Activated T-cell treated with anti-CD3 and anti-CD28 coated beads for 24 hours (primary cell): ENCODE data around the gene MRPL19.
A peak's percentile ranks its signal among the peaks of the same experiment; 100 is the strongest.
"Not testable (repeated sequence)": the region's sequence is repeated elsewhere in the genome, so short reads cannot be mapped to it uniquely, and the experiment has no call there.

Source experiments
- DNase-seq: peaks from one replicate; pipeline ENCODE4 v3.0.0-alpha.2; 2020; ENCODE audit warnings: low read depth

The MRPL19 gene

DNA sequence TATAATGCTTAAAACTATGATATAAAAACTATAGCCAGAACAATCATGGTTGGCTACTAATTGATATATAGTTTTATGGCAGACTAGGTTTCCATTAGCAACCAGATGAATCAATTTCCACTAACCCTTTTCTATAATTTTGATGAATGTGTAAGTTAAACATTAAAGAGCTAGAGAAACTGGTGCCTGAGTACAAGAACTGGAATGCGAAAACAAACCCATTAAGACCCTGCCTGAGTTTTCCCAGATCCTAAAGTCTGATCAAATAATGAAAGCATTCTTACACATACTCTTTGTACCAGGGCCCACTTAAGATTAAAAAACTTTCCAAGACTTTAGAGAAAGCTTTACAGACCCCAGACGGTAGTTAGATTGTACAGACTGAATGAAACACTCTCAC is 21.3 kb downstream of the MRPL19 start:
- DNase-seq = no peak

GRCh38 chr2:75675423-75675822 is 28.8 kb downstream of the MRPL19 start:
- DNase-seq = not testable (repeated sequence)

DNA sequence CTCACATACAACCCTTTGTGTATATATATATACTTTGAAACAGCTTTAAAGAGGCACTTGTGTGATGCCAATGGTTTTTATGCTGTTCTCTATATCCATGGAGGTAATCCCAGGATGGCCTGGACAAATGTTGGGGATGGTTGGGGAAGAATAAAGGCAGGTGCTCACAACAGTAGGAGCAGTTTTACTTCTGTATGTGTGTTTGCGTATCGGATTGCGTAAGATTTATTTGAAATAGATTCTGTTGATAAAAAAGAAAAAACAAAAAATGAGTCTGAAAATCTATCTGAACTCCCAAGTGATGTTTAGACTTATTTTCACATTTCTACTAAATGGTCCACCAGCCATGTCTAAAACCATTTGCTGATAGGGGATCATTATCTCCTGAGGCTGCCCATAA is 29.3 kb downstream of the MRPL19 start:
- no peak for DNase-seq

- no peak for DNase-seq
These were observed 29.9 kb downstream of the MRPL19 start for GRCh38 chr2:75676464-75676863.

DNA sequence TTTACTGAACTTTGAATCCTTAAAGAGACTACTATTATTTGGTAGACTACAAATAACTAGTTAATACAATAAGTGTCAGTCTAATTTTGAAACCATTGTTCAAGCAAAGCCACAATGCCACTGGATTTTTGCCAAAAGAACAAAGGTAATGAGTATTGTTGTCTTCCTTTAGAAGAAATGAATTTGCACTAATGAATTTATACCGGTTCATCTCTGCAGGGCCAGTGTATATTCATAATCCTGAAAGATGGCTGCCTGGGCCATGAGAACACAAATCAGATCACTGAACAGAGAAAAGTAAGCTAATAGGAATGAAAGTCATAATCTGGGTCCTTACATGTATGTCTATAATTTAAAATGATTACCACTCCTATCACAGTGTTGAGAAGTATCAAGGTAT is 33.0 kb downstream of the MRPL19 start:
- no peak for DNase-seq

- no peak for DNase-seq
These were observed 33.8 kb downstream of the MRPL19 start for GRCh38 chr2:75680402-75680801.

DNA sequence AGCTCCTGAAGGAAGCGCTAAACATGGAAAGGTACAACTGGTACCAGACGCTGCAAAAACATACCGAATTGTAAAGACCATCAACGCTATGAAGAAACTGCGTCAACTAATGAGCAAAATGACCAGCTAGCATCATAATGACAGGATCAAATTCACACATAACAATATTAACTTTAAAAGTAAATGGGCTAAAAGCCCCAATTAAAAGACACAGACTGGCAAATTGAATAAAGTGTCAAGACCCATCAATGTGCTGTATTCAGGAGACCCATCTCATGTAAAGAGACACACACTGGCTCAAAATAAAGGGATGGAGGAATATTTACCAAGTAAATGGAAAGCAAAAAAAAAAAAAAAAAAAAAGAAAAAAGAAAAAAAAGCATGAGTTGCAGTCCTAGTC is 36.8 kb downstream of the MRPL19 start:
- DNase-seq = not testable (repeated sequence)

- DNase-seq = no peak
These were observed 41.6 kb downstream of the MRPL19 start for GRCh38 chr2:75688196-75688595.

GRCh38 chr2:75698918-75699317 is 52.3 kb downstream of the MRPL19 start:
- DNase-seq = no peak

DNA sequence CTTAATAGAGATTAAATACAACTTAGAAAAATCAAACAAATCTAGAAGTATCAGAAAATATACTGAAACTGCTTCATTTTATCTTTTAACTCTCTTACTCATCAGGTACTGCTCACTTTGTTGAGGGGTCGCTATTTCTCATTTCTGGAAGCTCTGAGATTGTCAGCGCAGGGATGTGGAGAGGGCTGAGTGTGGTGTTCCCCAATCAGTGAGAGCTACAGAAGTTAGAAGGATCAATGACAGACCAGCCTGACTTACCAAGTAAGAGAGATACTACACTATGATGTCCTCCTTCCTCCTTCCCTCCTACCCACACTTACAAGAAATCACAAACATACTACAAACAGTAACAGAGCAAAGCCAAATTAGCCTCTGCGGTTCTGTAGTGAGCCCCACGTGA is 56.0 kb downstream of the MRPL19 start:
- DNase-seq = no peak

DNA sequence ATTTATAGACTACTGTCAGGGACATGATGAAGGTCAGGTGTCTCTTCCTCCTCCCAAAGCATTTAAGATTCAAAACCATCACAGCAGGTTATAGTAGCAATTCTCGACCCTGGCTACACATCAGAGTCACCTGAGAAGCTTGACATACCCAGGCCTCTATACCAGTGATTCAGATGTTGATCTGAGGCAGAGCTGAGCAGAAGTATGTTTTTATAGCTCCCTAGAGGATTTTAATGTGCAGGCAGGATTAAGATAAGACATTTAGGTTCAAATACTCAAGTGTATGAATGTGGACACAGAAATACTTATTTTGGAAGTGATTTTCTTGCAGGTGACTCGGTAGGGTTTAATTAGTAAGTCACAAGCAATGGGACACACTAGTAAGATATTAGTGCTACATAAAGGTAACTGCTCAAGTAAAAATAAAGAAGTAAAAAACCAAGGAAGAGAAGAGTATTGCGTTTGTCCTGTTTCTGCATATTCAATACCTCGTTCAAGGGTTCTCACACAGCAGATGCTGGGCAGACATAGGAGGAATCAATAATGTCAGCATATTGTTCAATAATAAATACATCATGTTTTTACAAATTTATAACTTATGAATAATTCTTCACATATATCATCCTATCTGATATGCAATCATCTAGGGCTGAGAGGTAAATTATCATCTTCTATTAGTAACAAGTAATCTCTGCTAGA is 57.2 kb downstream of the MRPL19 start:
- DNase-seq = no peak

DNA sequence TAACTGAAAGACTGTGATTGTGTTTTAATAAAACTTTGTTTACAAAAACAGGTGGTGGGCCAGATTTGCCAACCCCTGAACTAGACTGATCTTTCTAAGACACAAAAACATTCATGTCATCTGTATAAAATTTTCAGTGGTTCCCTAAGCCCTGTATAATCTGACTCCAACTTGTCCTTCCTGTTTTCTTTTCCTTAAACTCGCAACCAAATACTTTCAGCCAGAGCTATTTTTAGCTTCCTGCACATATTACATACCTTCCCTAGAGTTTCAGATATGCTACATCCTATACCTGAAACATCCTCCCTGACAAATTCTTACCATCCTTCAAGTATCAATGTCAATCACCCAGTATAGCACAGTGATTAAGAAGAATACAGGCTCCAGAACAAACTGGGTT is 59.3 kb downstream of the MRPL19 start:
- no peak for DNase-seq

DNA sequence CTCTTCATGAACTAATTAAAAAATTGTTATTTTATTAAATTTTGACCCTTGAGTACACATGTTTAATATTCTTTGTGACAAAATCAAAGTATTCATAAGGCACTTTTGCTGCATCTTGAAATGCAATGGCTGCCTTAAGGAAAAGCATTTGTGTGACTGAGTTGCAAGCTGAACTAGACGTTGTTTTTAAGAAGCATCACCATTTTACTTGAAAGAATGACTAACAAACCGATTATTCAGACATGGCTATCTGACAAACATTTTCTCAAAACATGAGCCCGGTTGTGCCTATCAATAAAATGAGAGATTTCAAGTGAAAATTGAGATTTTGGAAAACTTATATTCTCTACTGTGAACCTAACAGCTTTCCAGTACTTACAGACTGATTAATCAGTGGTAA is 61.3 kb downstream of the MRPL19 start:
- no peak for DNase-seq

GRCh38 chr2:75709297-75709696 is 62.7 kb downstream of the MRPL19 start:
- no peak for DNase-seq

- DNase-seq = no peak
These were observed 63.6 kb downstream of the MRPL19 start for GRCh38 chr2:75710220-75710576.

- peak; percentile 80 for DNase-seq
These were observed 64.1 kb downstream of the MRPL19 start, which contains the start of gene GCFC2 for GRCh38 chr2:75710577-75711253. TSS of gene GCFC2 (minus strand) at chr2:75710915. CDS start at chr2:75710855, 60 bp downstream.

DNA sequence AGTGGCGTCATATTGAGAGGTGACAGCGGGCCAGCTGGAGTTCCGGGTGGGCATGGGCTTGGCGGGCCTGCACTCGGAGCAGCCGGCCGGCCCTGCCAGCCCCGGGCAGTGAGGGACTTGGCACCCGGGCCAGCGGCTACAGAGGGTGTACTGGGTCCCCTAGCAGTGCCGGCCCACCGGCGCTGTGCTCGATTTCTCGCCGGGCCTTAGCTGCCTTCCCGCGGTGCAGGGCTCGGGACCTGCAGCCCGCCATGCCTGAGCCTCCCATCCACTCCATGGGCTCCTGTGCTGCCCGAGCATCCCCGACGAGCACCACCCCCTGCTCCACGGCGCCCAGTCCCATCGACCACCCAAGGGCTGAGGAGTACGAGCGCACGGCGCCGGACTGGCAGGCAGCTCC is 65.0 kb downstream of the MRPL19 start:
- not testable (repeated sequence) for DNase-seq

DNA sequence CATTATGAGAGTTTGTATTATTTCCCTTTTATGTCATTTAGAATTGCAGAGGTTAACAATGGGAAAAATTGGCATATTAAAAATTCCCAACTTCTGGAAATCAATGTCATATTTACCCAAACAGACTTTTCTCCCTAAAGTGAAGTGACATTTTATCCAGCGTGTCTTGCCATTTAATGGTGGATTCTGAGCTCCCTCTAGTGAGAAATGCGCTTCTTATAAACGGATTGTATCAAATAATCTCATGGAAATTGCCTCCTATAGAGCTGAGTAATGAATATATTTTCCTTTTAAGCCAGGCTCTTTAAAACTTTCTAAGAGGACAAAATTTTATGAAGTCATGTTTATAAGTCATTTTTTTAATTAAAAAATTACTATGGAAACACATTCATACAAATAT is 69.8 kb downstream of the MRPL19 start:
- DNase-seq = no peak

DNA sequence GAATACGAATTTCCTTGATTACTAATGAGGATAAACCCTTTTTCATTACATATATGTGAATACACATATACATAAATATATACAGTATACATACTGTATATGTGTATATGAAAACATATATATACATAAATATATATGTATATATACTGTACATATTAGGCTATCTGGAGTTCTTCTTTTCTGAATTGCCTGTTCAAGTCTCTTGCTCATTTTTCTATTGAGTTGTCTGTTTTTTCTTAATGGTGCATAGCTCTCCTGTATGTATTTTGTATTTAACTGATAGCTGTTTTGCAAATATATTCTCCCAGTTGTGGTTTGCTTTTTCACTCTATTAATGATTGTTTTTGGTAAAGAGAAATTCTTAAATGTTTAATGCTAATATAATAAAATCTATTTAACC is 73.0 kb downstream of the MRPL19 start:
- DNase-seq = no peak

DNA sequence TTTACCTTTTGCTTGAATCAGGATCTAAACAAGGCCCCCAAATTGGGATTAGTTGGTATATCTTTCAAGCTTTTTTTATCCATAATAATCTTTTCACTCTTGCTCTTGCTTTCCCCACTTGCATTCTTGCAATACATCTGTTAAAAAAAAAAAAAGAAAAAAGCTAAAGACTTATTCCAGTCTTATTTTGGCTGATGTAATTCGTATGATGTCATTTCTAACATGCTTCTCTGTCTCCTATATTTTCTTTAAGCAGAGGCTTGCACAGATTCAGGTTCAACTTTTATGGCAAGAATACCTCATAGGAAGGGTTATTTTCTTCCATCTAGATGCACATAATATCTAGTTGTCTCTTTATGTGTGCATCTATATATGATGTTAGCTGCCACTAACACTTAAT is 73.9 kb downstream of the MRPL19 start:
- DNase-seq = no peak

DNA sequence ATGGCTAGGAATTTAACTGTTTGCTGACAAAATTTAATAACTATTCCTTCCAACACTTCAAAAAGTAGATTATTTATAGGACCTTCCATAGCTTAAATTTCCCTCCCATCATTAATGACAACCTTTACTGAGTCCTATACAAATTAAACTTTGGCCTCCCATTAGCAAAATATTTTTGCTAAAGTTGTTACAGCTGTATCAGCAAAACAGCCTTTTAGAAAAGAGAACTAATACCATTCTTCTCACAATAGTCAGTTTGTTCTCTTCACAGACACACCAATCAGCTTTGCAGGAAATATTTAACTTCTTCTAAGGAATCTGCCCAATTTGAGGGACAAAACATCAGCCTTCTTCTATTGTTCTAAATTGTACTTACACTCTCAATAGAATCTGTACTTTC is 76.1 kb downstream of the MRPL19 start:
- no peak for DNase-seq

DNA sequence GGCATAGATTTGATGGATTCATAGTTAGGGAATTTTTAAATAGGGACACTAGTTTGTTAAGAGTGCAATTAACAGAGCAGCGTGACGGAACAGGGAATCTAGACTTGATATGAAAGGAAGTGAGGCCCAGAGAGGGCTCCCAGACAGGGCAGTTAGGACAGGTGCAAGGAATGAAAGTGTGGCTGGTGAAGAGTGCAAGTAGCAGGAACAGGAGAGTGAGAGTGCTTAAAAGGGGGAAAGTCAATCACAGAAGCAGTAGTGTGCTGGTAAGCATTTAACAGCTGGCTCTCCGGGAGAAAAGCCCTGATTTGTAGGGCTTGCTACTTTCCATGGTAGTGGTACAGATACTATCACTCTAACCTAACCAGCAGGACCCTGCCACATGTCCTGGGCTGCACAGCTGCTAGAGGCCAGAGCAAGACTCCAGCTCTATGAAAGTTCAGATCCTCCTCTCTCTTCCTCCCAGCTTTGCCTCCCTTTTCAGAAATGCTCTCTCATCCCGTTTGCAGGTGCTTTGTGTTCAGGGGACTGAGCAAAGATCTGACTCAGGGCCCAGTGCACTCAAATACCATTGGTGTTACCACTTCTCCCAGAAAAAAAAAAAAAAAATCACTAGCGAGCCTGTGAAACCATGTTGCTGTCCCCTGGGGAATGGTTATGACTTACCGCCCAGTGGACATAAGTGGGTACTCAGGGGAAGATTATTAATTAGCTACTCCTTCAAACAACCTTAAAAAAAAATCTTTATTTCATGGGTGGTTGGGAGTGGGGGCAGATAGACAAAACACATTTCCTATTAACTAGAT is 82.2 kb downstream of the MRPL19 start:
- DNase-seq = no peak

GRCh38 chr2:75729861-75730260 is 83.3 kb downstream of the MRPL19 start:
- no peak for DNase-seq
